Measurements from ENCODE around the gene PTMS. TPM values are rescaled to one million over a fixed set of nuclear protein-coding genes. Genes with fewer than 3 reads are reported as not detected.

The PTMS gene
- total RNA-seq, 1 donor from 2014 or later = 966 TPM

DNA sequence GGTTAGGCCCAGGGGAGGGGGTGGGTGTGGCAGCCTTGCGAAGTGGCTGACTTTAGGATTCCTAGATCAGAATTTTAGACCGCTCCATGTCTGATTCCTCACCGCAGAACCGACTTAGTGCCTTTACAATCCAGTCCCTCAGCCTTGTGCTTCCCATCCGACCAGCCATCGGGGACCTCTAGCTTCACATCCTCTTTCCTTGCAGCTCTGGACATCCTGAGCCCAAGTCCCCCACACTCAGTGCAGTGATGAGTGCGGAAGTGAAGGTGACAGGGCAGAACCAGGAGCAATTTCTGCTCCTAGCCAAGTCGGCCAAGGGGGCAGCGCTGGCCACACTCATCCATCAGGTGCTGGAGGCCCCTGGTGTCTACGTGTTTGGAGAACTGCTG, 41.8 kb upstream of the PTMS start:
- Mint-ChIP-seq H3K9me3 (ENCODE audit: unreplicated experiment) (peaks cover 10% of the 10 kb centered on the region), H3K27me3 (ENCODE audit: unreplicated experiment) (peaks cover 5% of the 10 kb centered on the region), H3K36me3 (ENCODE audit: unreplicated experiment) (no peaks in the 10 kb centered on the region), H3K4me1 (ENCODE audit: low read depth, unreplicated experiment) (peaks cover 3% of the 10 kb centered on the region), H3K27ac (ENCODE audit: unreplicated experiment) (peak overlapping the region; percentile 94), H3K4me3 (ENCODE audit: unreplicated experiment) (peak overlapping the region; percentile 96)
- TF ChIP-seq CTCF (IDR thresholded peaks at IDR 0.05; ENCODE audit: partially characterized antibody, unreplicated experiment) = no peak
- peak; percentile 32 for DNase-seq

- no peak for TF ChIP-seq CTCF (IDR thresholded peaks at IDR 0.05; ENCODE audit: partially characterized antibody, unreplicated experiment)
- Mint-ChIP-seq H3K9me3 (ENCODE audit: unreplicated experiment) (peaks cover 10% of the 10 kb centered on the region), H3K36me3 (ENCODE audit: unreplicated experiment) (no peaks in the 10 kb centered on the region), H3K27me3 (ENCODE audit: unreplicated experiment) (peaks cover 5% of the 10 kb centered on the region), H3K4me1 (ENCODE audit: low read depth, unreplicated experiment) (peaks cover 6% of the 10 kb centered on the region), H3K4me3 (ENCODE audit: unreplicated experiment) (peak overlapping the region; percentile 76), H3K27ac (ENCODE audit: unreplicated experiment) (no peak overlapping the region)
- no peak for DNase-seq
Observed at GRCh38 chr12:6725350-6725749, 40.8 kb upstream of the PTMS start.

DNA sequence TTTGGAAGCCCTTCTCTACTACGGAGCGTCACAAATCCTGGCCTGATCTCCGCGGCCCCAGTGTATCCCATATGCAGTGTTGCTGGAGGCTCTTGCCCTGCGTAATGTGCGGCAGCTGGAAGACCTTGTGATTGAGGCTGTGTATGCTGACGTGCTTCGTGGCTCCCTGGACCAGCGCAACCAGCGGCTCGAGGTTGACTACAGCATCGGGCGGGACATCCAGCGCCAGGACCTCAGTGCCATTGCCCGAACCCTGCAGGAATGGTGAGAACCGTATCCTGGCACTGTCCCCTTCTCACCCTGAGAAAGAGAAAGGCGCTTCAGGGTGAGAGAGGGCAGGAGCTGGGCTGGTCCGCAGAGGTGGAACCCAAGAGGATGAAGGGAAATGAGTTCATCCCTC, 37.0 kb upstream of the PTMS start:
- DNase-seq = no peak
- Mint-ChIP-seq H3K36me3 (ENCODE audit: unreplicated experiment) (no peaks in the 10 kb centered on the region), H3K9me3 (ENCODE audit: unreplicated experiment) (peaks cover 6% of the 10 kb centered on the region)

GRCh38 chr12:6730169-6730568, 36.0 kb upstream of the PTMS start:
- TF ChIP-seq CTCF (IDR thresholded peaks at IDR 0.05; ENCODE audit: partially characterized antibody, unreplicated experiment) = no peak
- H3K4me1 Mint-ChIP-seq (ENCODE audit: low read depth, unreplicated experiment) = peaks cover 7% of the 10 kb centered on the region
- no peaks in the 10 kb centered on the region for H3K27me3 Mint-ChIP-seq (ENCODE audit: unreplicated experiment)
- peak overlapping the region; percentile 56 for H3K27ac Mint-ChIP-seq (ENCODE audit: unreplicated experiment)
- peak overlapping the region; percentile 42 for H3K4me3 Mint-ChIP-seq (ENCODE audit: unreplicated experiment)
- DNase-seq = no peak
- no peaks in the 10 kb centered on the region for H3K36me3 Mint-ChIP-seq (ENCODE audit: unreplicated experiment)
- H3K9me3 Mint-ChIP-seq (ENCODE audit: unreplicated experiment) = peaks cover 5% of the 10 kb centered on the region

More for the DNA sequence above, 37.0 kb upstream of the PTMS start:
- H3K4me3 Mint-ChIP-seq (ENCODE audit: unreplicated experiment) = no peak overlapping the region
- no peaks in the 10 kb centered on the region for H3K27me3 Mint-ChIP-seq (ENCODE audit: unreplicated experiment)
- peaks cover 7% of the 10 kb centered on the region for H3K4me1 Mint-ChIP-seq (ENCODE audit: low read depth, unreplicated experiment)
- TF ChIP-seq CTCF (IDR thresholded peaks at IDR 0.05; ENCODE audit: partially characterized antibody, unreplicated experiment) = no peak
- H3K27ac Mint-ChIP-seq (ENCODE audit: unreplicated experiment) = no peak overlapping the region

- Mint-ChIP-seq H3K27me3 (ENCODE audit: unreplicated experiment) (no peaks in the 10 kb centered on the region), H3K4me1 (ENCODE audit: low read depth, unreplicated experiment) (peaks cover 11% of the 10 kb centered on the region), H3K4me3 (ENCODE audit: unreplicated experiment) (no peak overlapping the region), H3K36me3 (ENCODE audit: unreplicated experiment) (no peaks in the 10 kb centered on the region), H3K9me3 (ENCODE audit: unreplicated experiment) (peaks cover 3% of the 10 kb centered on the region), H3K27ac (ENCODE audit: unreplicated experiment) (no peak overlapping the region)
- no peak for DNase-seq
- no peak for TF ChIP-seq CTCF (IDR thresholded peaks at IDR 0.05; ENCODE audit: partially characterized antibody, unreplicated experiment)
Observed at GRCh38 chr12:6734506-6735387, 31.4 kb upstream of the PTMS start.
